Measurements from ENCODE around the gene KRCC1. TPM values are rescaled to one million over a fixed set of nuclear protein-coding genes. Genes with fewer than 3 reads are reported as not detected.

The KRCC1 gene
- polyA plus RNA-seq, 3 donors from 2014 or later: 31.1 to 36.6 (median 33.1) TPM

DNA sequence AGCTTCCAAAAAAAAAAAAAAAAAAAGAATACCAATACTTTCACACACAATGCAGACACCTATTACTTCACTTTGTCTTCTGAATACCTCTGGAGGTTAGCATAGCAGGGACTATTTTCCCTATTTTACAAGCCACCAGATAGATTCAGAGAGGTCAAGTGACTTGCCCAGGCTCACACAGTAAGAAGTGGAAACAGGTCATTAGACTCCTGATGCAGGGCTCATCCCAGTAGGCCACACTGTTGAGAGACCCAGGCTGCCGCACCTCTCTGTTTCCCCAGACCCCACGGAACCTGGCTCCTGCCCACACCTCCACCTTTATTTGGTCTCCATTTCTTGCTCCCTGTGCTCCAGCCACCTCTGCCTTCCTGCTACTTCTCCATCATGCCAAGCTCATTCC lies 31.5 kb upstream of the KRCC1 start:
- DNase-seq: no peak
- Mint-ChIP-seq H3K9me3 (no peaks in the 10 kb centered on the region), H3K4me3 (no peak overlapping the region), H3K36me3 (no peaks in the 10 kb centered on the region), H3K27ac (peak overlapping the region in 1 of 6 donors; percentile 51), H3K27me3 (ENCODE audit: low read depth in 3 of 3) (peaks cover 1 to 5% (median 3%) of the 10 kb centered on the region in 3 donors), H3K4me1 (peaks cover 0 to 5% of the 10 kb centered on the region in 2 donors)

GRCh38 chr2:88086401-88086800 lies 30.8 kb upstream of the KRCC1 start:
- no peak overlapping the region for H3K27ac Mint-ChIP-seq
- H3K9me3 Mint-ChIP-seq: no peaks in the 10 kb centered on the region
- no peak for DNase-seq
- H3K4me3 Mint-ChIP-seq: no peak overlapping the region
- peaks cover 1 to 6% (median 5%) of the 10 kb centered on the region in 3 donors for H3K27me3 Mint-ChIP-seq (ENCODE audit: low read depth in 3 of 3)
- no peaks in the 10 kb centered on the region for H3K36me3 Mint-ChIP-seq
- peaks cover 0 to 5% of the 10 kb centered on the region in 2 donors for H3K4me1 Mint-ChIP-seq

- no peaks in the 10 kb centered on the region for H3K36me3 Mint-ChIP-seq
- no peak for DNase-seq
- H3K4me3 Mint-ChIP-seq: no peak overlapping the region
- H3K27me3 Mint-ChIP-seq (ENCODE audit: low read depth in 3 of 3): peaks cover 2 to 6% (median 5%) of the 10 kb centered on the region in 3 donors
- H3K27ac Mint-ChIP-seq: no peak overlapping the region
- H3K9me3 Mint-ChIP-seq: no peaks in the 10 kb centered on the region
- peaks cover 0 to 5% of the 10 kb centered on the region in 2 donors for H3K4me1 Mint-ChIP-seq
These were observed 30.0 kb upstream of the KRCC1 start for GRCh38 chr2:88085602-88086001.

GRCh38 chr2:88085099-88085498 lies 29.5 kb upstream of the KRCC1 start:
- Mint-ChIP-seq H3K4me3 (no peak overlapping the region), H3K9me3 (no peaks in the 10 kb centered on the region), H3K4me1 (no peaks in the 10 kb centered on the region), H3K27me3 (ENCODE audit: low read depth in 3 of 3) (peaks cover 4 to 8% (median 5%) of the 10 kb centered on the region in 3 donors), H3K36me3 (no peaks in the 10 kb centered on the region), H3K27ac (no peak overlapping the region)
- DNase-seq: no peak

GRCh38 chr2:88082781-88083180 lies 27.2 kb upstream of the KRCC1 start:
- Mint-ChIP-seq H3K27ac (no peak overlapping the region), H3K9me3 (no peaks in the 10 kb centered on the region), H3K36me3 (no peaks in the 10 kb centered on the region), H3K27me3 (ENCODE audit: low read depth in 3 of 3) (peaks cover 4 to 8% (median 5%) of the 10 kb centered on the region in 3 donors), H3K4me3 (no peak overlapping the region), H3K4me1 (no peaks in the 10 kb centered on the region)
- no peak for DNase-seq

DNA sequence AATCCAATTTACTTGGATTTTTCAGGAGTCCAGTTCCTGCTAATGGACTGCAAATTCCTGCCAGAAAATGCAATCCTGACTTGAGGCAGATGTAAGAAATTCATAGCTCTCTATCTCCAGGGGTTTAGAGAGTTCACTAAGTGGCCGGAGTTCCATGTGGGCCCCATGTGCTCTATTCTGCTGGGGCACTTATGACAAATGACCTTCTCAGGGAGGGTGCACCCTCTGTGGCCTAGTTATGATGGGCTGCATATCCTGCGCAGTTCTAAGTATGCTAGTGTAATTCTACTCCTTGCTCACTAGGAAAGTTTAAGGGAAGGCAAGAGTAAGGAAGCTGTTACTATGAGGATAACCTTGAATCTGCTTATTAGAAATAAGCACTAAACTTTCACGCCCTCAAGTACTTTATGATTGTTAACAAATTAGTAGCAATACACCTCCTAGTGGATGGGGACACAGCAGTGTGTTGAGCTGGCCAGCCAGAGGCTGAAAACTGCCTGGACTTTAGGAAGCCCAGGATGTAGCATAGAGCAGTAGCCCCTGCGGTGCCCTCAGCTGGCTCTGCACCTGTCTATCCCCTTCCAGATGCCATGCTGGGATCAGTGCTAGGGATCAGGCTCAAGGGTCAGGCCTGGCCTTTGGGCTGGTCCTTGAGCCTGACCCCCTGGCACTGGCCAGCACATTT lies 26.5 kb upstream of the KRCC1 start:
- no peak for DNase-seq

GRCh38 chr2:88080545-88080944 lies 25.0 kb upstream of the KRCC1 start:
- Mint-ChIP-seq H3K27me3 (ENCODE audit: low read depth in 3 of 3) (peaks cover 4 to 8% (median 5%) of the 10 kb centered on the region in 3 donors), H3K36me3 (no peaks in the 10 kb centered on the region), H3K27ac (no peak overlapping the region), H3K4me3 (no peak overlapping the region), H3K4me1 (no peaks in the 10 kb centered on the region), H3K9me3 (no peaks in the 10 kb centered on the region)
- no peak for DNase-seq

More for the DNA sequence above, 26.5 kb upstream of the KRCC1 start:
- Mint-ChIP-seq H3K4me1 (no peaks in the 10 kb centered on the region), H3K27me3 (ENCODE audit: low read depth in 3 of 3) (peaks cover 4 to 8% (median 5%) of the 10 kb centered on the region in 3 donors), H3K36me3 (no peaks in the 10 kb centered on the region), H3K27ac (no peak overlapping the region), H3K9me3 (no peaks in the 10 kb centered on the region), H3K4me3 (no peak overlapping the region)

- Mint-ChIP-seq H3K9me3 (no peaks in the 10 kb centered on the region), H3K36me3 (no peaks in the 10 kb centered on the region), H3K27ac (no peak overlapping the region), H3K4me1 (no peaks in the 10 kb centered on the region), H3K4me3 (no peak overlapping the region), H3K27me3 (ENCODE audit: low read depth in 3 of 3) (peaks cover 4 to 8% (median 5%) of the 10 kb centered on the region in 3 donors)
- DNase-seq: no peak
These were observed 23.1 kb upstream of the KRCC1 start for GRCh38 chr2:88078643-88079172.

DNA sequence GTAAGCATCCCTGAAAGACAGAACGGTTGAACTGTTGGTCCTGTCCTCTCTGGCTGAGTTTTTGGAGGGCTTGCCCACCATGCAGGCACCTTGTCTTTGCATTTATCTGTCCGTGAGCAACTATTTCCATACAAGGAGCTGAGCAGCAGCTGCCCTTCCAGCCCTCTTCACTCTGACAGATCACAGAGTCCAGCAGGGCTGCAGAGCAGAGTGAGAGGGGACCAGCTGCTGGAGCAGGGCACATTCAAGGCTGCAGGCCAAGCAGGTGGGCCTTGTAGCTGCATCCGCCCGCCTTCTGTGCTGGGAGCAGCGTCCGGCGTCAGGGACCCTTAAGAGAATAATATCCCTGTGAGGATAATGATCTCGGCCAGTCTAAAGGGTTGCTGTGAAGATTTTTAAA lies 21.5 kb upstream of the KRCC1 start:
- Mint-ChIP-seq H3K36me3 (no peaks in the 10 kb centered on the region), H3K4me1 (no peaks in the 10 kb centered on the region), H3K27ac (no peak overlapping the region), H3K9me3 (peaks cover 0 to 1% (median 0%) of the 10 kb centered on the region in 6 donors), H3K27me3 (ENCODE audit: low read depth in 3 of 3) (peaks cover 3 to 7% (median 3%) of the 10 kb centered on the region in 3 donors), H3K4me3 (no peak overlapping the region)
- DNase-seq: no peak

GRCh38 chr2:88074854-88075292 lies 19.3 kb upstream of the KRCC1 start:
- no peak overlapping the region for H3K27ac Mint-ChIP-seq
- no peaks in the 10 kb centered on the region for H3K36me3 Mint-ChIP-seq
- peaks cover 0 to 6% (median under 1%) of the 10 kb centered on the region in 3 donors for H3K27me3 Mint-ChIP-seq (ENCODE audit: low read depth in 3 of 3)
- no peaks in the 10 kb centered on the region for H3K4me1 Mint-ChIP-seq
- DNase-seq: no peak
- H3K4me3 Mint-ChIP-seq: no peak overlapping the region
- peaks cover 0 to 1% (median 0%) of the 10 kb centered on the region in 6 donors for H3K9me3 Mint-ChIP-seq

DNA sequence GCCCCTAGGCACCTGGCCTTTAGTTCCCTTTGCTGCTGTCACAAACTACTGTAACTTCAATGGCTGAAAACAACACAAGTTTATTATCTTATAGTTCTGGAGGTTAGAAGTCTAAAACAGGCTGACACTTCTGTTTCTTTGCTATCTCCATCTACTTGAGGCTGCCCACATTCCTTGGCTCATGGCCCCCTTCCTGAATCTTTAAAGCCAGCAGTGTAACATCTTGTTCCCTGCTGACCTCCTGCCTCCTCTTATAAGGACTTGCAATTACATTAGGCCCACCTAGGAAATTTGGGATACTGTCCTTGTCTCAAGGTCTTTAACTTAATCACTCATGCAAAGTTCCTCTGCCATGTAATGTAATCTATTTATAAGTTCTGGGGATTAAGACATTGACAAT lies 18.6 kb upstream of the KRCC1 start:
- no peak for DNase-seq
- Mint-ChIP-seq H3K36me3 (no peaks in the 10 kb centered on the region), H3K27me3 (ENCODE audit: low read depth in 3 of 3) (peaks cover 0 to 8% (median 0%) of the 10 kb centered on the region in 3 donors), H3K4me3 (no peak overlapping the region), H3K9me3 (peaks cover 0 to 1% (median 0%) of the 10 kb centered on the region in 6 donors), H3K4me1 (no peaks in the 10 kb centered on the region), H3K27ac (no peak overlapping the region)

DNA sequence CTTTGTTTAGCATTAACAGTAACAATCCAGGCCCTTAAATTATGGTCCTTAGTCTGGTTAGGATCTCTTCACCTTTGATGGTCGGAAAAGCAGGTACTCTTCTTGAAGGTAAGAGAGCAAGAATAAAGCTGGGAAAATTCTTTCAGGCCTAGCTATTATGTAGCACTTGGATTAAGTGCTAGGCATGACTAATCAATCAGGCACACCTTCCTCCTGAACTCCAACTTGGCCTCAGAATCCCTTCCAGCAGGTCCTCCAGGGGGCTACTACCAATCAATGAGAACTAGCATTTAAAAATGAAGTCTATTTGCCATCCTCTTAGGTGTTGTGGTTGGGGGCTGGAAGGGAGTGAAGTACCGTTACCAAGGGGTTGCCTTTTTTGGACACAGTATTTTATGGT lies 15.8 kb upstream of the KRCC1 start:
- Mint-ChIP-seq H3K27ac (peak overlapping the region in 1 of 6 donors; percentile 11), H3K9me3 (peaks cover 0 to 1% (median 0%) of the 10 kb centered on the region in 6 donors), H3K27me3 (ENCODE audit: low read depth in 3 of 3) (peaks cover 0 to 10% (median 0%) of the 10 kb centered on the region in 3 donors), H3K4me1 (no peaks in the 10 kb centered on the region), H3K4me3 (no peak overlapping the region), H3K36me3 (no peaks in the 10 kb centered on the region)
- DNase-seq: no peak

- H3K27me3 Mint-ChIP-seq (ENCODE audit: low read depth in 3 of 3): peaks cover 0 to 10% (median 0%) of the 10 kb centered on the region in 3 donors
- DNase-seq: no peak
- no peak overlapping the region for H3K4me3 Mint-ChIP-seq
- no peaks in the 10 kb centered on the region for H3K36me3 Mint-ChIP-seq
- H3K27ac Mint-ChIP-seq: no peak overlapping the region
- H3K9me3 Mint-ChIP-seq: peaks cover 0 to 1% (median 0%) of the 10 kb centered on the region in 6 donors
- H3K4me1 Mint-ChIP-seq: no peaks in the 10 kb centered on the region
These were observed 14.5 kb upstream of the KRCC1 start for GRCh38 chr2:88070055-88070454.

GRCh38 chr2:88069117-88069516 lies 13.5 kb upstream of the KRCC1 start:
- H3K36me3 Mint-ChIP-seq: no peaks in the 10 kb centered on the region
- H3K27me3 Mint-ChIP-seq (ENCODE audit: low read depth in 3 of 3): peaks cover 0 to 10% (median under 1%) of the 10 kb centered on the region in 3 donors
- no peaks in the 10 kb centered on the region for H3K4me1 Mint-ChIP-seq
- H3K4me3 Mint-ChIP-seq: no peak overlapping the region
- DNase-seq: no peak
- H3K9me3 Mint-ChIP-seq: peaks cover 0 to 1% (median 0%) of the 10 kb centered on the region in 6 donors
- no peak overlapping the region for H3K27ac Mint-ChIP-seq
